D341Med (cell line): Measurements from ENCODE around the gene COTL1.
"Not testable (repeated sequence)": the region's sequence is repeated elsewhere in the genome, so short reads cannot be mapped to it uniquely, and the experiment has no call there.

ENCODE experiments used
- DNase-seq: peaks from one replicate; pipeline ENCODE4 v3.0.0; 2012; ENCODE audit warnings: low spot score

The COTL1 gene

GRCh38 chr16:84528322-84528721 is 89.6 kb downstream of the COTL1 start:
- no peak for DNase-seq

- peak; percentile 73 for DNase-seq
Observed at GRCh38 chr16:84527532-84528269, 90.2 kb downstream of the COTL1 start.

- peak; percentile 88 for DNase-seq
Observed at GRCh38 chr16:84526794-84527531, 90.9 kb downstream of the COTL1 start.

DNA sequence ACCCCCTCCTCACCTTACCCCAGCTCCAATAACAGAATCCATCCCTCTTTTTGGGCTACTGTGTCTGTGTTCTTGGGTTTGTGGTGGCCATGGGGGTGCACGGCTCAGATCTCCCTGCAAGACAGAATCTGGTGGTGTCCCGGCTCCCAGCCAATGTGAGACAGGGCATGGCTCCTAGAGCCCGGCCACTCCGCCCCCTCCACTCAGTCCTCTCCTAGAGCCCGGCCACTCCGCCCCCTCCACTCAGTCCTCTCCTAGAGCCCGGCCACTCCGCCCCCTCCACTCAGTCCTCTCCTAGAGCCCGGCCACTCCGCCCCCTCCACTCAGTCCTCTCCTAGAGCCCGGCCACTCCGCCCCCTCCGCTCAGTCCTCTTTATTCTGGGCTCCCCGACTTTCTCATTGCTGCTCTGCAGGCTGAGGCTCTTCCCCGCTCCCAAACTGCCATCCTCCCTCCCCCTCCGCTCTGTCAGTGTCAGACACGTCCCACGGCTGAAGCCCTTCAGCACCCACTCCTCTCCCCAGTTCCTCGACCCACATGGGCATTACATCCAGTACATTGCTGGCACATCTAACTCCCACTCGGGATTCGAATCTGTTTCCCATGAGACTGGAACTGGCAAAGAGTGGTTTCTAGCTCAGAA is 92.8 kb downstream of the COTL1 start:
- DNase-seq: not testable (repeated sequence)

- DNase-seq: no peak
Observed at GRCh38 chr16:84524346-84524920, 93.4 kb downstream of the COTL1 start.

DNA sequence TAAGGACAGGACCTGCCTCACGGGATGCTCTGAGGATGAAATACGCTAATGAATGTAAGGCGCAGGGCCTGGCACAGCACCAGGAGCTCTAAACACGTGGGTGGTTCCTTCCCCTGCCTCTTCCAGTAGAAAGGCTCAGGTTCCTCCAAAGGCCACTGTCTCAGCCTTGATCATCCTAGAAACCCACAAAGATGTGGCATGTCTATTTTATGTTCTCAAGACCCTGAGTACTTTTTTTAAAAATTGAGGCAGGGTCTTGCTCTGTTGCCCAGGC is 96.4 kb downstream of the COTL1 start:
- DNase-seq: no peak

DNA sequence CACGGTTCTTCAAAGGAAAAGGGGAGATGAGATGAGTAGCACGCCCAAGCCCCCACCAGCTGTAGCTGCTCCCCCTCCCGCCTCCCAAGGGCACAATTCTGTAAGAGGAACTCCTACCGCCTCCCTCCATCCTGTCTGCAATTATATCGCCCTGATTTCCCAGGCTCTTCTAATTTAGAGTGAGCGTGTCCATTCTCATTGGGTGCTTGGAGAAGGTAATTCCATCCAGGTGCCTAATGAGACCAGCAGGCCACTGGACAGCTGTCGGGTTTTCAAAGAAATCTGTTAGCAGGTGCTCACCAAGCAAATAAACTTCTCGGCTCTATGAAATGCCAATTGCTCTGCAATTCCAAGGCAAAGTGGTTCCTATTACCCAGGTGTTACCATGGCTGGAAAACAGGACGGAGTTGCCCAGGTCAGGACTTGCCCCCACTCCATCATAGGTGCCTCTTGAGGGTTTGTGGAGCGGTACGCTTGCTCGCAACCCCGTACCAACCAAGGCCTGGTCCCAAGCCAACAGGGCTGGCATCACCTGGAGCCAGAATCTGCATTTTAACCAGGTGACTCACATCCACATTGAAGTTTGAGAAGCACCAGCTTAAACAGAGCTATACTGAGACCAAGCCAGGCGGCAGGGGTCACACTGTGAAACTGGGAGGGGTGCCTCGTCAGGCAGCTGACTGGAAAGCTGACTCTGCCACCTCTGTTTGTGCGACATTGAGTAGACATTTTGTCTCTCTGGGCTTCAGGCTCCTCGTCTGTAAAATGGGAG is 97.0 kb downstream of the COTL1 start:
- no peak for DNase-seq

DNA sequence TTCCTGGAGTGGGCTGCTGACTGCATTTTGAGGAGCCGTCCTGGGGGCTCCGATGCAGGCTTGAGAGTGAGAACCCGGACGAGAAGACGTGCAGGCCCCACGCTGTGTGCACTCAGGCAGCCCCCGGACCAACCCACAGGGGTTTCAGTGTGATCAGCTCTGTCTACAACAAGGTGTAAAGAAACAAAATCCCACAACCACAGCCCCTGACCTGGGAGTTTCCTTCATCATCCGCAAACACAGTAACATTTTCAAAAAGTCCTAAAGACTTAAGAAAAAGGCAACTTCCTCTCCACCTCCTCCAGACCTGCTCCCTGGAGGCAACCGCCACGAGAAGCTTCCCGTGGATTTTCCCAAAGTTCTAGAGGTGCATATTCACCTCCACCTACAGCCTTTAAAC is 98.0 kb downstream of the COTL1 start:
- DNase-seq: no peak

DNA sequence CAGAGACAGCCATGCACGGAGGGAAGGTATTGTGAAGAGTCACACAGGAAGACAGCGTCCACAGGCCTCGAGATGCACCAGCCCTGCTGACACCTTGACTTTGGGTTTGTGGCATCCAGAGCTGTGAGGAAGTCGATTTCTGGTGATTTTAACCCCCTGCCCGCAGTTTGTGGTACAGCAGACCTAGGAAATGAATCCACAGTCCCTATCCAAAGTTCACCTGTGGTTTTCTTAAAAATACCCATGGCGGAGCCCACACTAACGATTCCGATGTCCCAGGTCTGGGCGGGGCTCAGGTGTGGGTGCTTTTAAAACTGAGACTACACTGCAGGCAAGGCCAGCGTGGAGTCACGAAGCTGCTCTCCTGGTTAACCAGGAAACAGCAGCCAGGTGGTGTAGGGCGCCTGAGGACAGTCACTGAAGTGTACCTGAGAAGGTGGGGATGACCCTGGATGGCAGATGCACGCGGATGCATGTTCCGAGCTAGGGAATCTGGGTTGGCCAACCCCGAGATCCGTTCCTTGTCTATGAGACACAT is 99.0 kb downstream of the COTL1 start:
- no peak for DNase-seq

- DNase-seq: not testable (repeated sequence)
Observed at GRCh38 chr16:84518220-84518619, 99.7 kb downstream of the COTL1 start.

DNA sequence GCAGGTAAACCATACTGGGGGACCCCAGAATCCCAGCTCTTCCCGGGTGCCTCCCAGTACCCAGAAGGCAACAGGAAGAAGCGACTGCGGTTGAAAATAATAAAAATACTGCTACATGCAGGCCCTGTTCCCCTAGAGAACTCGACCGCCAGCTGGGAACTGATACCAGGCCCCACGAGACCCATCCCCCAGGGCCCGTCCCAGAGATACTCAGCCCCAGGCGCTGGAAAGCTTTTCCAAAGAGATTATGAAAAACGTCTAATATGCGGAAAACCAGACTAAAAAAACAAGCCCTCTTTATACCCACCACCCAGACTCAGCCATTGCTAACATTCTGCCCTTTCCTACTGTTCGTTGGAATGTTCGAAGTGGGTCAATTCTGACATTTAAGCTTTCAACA is 100.5 kb downstream of the COTL1 start:
- peak; percentile 82 for DNase-seq
